Peyer's patch (tissue), 4 donors: Measurements from ENCODE around the gene FAM131B. TPM values are rescaled to one million over a fixed set of nuclear protein-coding genes. Genes with fewer than 3 reads are reported as not detected.

Source experiments
- DNase-seq, 3 donors: peaks; one replicate each; pipeline ENCODE4 v3.0.0-alpha.2; 2017 to 2019
- H3K27ac ChIP-seq, 4 donors: fragments of 200-600 bp; sonication (generic); one replicate each; pipeline ENCODE4 v1.5.1; 2016 to 2019
- H3K27me3 ChIP-seq, 2 donors: fragments of 200-600 bp; sonication (generic); one replicate each; pipeline ENCODE4 v1.5.1; 2019
- H3K36me3 ChIP-seq, 3 donors: fragments of 200-600 bp; sonication (generic); one replicate each; pipeline ENCODE4 v1.5.1; 2016 to 2019
- H3K4me1 ChIP-seq, 4 donors: fragments of 200-600 bp; sonication (generic); one replicate each; pipeline ENCODE4 v1.5.1; 2016 to 2019
- H3K4me3 ChIP-seq, 4 donors: fragments of 200-600 bp; sonication (generic); 1 replicate in 3 of 4; 2 replicates in 1 of 4; pipeline ENCODE4 v1.5.1; 2016 to 2019; ENCODE audit warnings: mild to moderate bottlenecking in 1 of 4
- H3K9me3 ChIP-seq, 4 donors: fragments of 200-600 bp; sonication (generic); one replicate each; pipeline ENCODE4 v1.5.1; 2016 to 2019; ENCODE audit warnings: mild to moderate bottlenecking in 1 of 4
- CTCF ChIP-seq, 6 experiments: fragments of 450-650 bp in 4 of 6; fragments of 200-600 bp in 2 of 6; sonication (generic) in 1 of 6; IDR thresholded peaks; one replicate each; pipeline ENCODE4 v1.5.1; 2017 to 2019; ENCODE audit warnings: antibody characterized with exemption in 6 of 6, mild to moderate bottlenecking in 3 of 6, moderate library complexity in 1 of 6
- POLR2A ChIP-seq, 2 donors: fragments of 450-650 bp; IDR thresholded peaks; one replicate each; pipeline ENCODE4 v1.5.1; 2017; ENCODE audit warnings: antibody characterized with exemption in 2 of 2, mild to moderate bottlenecking in 2 of 2, moderate library complexity in 2 of 2
- total RNA-seq, 4 donors: library from RNA; depleted of rRNA; stranded (reverse); fragments of >200 nt; gene quantifications; one replicate each; pipeline ENCODE4 v1.1.0, GENCODE V29; 2016

FAM131B gene
- total RNA-seq, 4 donors from 2014 or later = 0.66 to 0.83 (median 0.80) TPM; not detected in 1

- DNase-seq = no peak
- peak overlapping the region in 2 of 4 donors; percentile 17 to 35 for H3K27ac ChIP-seq
Observed at GRCh38 chr7:143390104-143390772, 27.7 kb upstream of the FAM131B start.

GRCh38 chr7:143389316-143390103 is 27.0 kb upstream of the FAM131B start:
- H3K4me1 ChIP-seq = peaks cover 0 to 62% (median 10%) of the 10 kb centered on the region in 4 donors
- H3K4me3 ChIP-seq = no peak overlapping the region
- H3K27ac ChIP-seq = peak overlapping the region in 2 of 4 donors; percentile 17 to 25

More at GRCh38 chr7:143390104-143390772, 27.7 kb upstream of the FAM131B start:
- Histone ChIP-seq H3K27me3 (no peaks in the 10 kb centered on the region), H3K4me1 (peaks cover 0 to 60% (median 6%) of the 10 kb centered on the region in 4 donors), H3K4me3 (no peak overlapping the region), H3K9me3 (no peaks in the 10 kb centered on the region), H3K36me3 (peaks cover 0 to 64% (median 0%) of the 10 kb centered on the region in 3 donors)
- TF ChIP-seq CTCF (IDR thresholded peaks at IDR 0.05) = no peak

GRCh38 chr7:143388491-143389101 is 26.1 kb upstream of the FAM131B start:
- no peak overlapping the region for H3K27ac ChIP-seq
- no peaks in the 10 kb centered on the region for H3K27me3 ChIP-seq
- peaks cover 0 to 58% (median 0%) of the 10 kb centered on the region in 3 donors for H3K36me3 ChIP-seq
- peaks cover 0 to 69% (median 10%) of the 10 kb centered on the region in 4 donors for H3K4me1 ChIP-seq
- no peaks in the 10 kb centered on the region for H3K9me3 ChIP-seq
- H3K4me3 ChIP-seq = no peak overlapping the region
- TF ChIP-seq POLR2A (IDR thresholded peaks at IDR 0.05) (no peak), CTCF (IDR thresholded peaks at IDR 0.05) (no peak)
- peak in 2 of 3 donors; percentile 46 to 47 for DNase-seq

More at GRCh38 chr7:143389316-143390103, 27.0 kb upstream of the FAM131B start:
- H3K36me3 ChIP-seq = peaks cover 0 to 64% (median 0%) of the 10 kb centered on the region in 3 donors
- TF ChIP-seq POLR2A (IDR thresholded peaks at IDR 0.05) (no peak), CTCF (IDR thresholded peaks at IDR 0.05) (no peak)
- no peaks in the 10 kb centered on the region for H3K27me3 ChIP-seq
- DNase-seq = peak in 1 of 3 donors; percentile 47
- no peaks in the 10 kb centered on the region for H3K9me3 ChIP-seq

GRCh38 chr7:143388051-143388450 is 25.5 kb upstream of the FAM131B start:
- TF ChIP-seq CTCF (IDR thresholded peaks at IDR 0.05) (no peak), POLR2A (IDR thresholded peaks at IDR 0.05) (no peak)
- peaks cover 0 to 69% (median 14%) of the 10 kb centered on the region in 4 donors for H3K4me1 ChIP-seq
- H3K27ac ChIP-seq = no peak overlapping the region
- H3K36me3 ChIP-seq = peaks cover 0 to 52% (median 0%) of the 10 kb centered on the region in 3 donors
- H3K27me3 ChIP-seq = no peaks in the 10 kb centered on the region
- H3K9me3 ChIP-seq = no peaks in the 10 kb centered on the region
- no peak for DNase-seq
- H3K4me3 ChIP-seq = no peak overlapping the region

- Histone ChIP-seq H3K4me3 (no peak overlapping the region), H3K4me1 (peaks cover 0 to 68% (median 20%) of the 10 kb centered on the region in 4 donors), H3K27ac (peak overlapping the region in 3 of 4 donors; percentile 2 to 57 (median 56)), H3K9me3 (no peaks in the 10 kb centered on the region), H3K36me3 (peaks cover 0 to 48% (median 0%) of the 10 kb centered on the region in 3 donors), H3K27me3 (no peaks in the 10 kb centered on the region)
- DNase-seq = peak in 2 of 3 donors; percentile 45 to 50
- TF ChIP-seq POLR2A (IDR thresholded peaks at IDR 0.05) (no peak), CTCF (IDR thresholded peaks at IDR 0.05) (no peak)
Observed at GRCh38 chr7:143387156-143387975, 24.9 kb upstream of the FAM131B start.
